ELF-1 (cell line): ENCODE data around the gene THAP9.
A peak's percentile ranks its signal among the peaks of the same experiment; 100 is the strongest.
"Not testable (repeated sequence)": the region's sequence is repeated elsewhere in the genome, so short reads cannot be mapped to it uniquely, and the experiment has no call there.

Experiments used
- DNase-seq: peaks from one replicate; pipeline ENCODE4 v3.0.0-alpha.2; 2016; ENCODE audit warnings: low read depth, low spot score

THAP9 gene

GRCh38 chr4:82900411-82901182 lies at the start of gene THAP9:
Gene THAP9, plus strand, starts transcription at chr4:82900735. Its CDS starts 68 bp downstream, at chr4:82900803.
- peak; percentile 98 for DNase-seq

DNA sequence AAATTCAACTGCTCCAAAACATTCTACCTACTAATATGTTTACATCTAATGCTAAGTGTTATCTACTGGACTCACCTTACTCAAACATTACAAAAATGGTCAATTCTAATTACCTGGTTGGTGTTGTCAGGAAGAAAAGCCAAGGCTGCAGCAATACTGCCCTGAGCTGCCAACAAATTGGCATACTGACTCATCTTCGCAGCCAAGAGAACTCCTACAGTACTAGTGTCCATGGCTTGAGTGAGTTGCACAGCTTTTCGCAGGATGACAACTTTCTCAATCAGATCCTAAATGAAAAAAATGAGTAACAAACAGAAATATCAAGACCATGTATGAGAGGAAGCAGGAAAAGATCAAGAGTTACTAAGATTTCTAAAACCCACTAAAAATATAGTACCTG lies 49.2 kb upstream of the THAP9 start:
- DNase-seq, result no peak

DNA sequence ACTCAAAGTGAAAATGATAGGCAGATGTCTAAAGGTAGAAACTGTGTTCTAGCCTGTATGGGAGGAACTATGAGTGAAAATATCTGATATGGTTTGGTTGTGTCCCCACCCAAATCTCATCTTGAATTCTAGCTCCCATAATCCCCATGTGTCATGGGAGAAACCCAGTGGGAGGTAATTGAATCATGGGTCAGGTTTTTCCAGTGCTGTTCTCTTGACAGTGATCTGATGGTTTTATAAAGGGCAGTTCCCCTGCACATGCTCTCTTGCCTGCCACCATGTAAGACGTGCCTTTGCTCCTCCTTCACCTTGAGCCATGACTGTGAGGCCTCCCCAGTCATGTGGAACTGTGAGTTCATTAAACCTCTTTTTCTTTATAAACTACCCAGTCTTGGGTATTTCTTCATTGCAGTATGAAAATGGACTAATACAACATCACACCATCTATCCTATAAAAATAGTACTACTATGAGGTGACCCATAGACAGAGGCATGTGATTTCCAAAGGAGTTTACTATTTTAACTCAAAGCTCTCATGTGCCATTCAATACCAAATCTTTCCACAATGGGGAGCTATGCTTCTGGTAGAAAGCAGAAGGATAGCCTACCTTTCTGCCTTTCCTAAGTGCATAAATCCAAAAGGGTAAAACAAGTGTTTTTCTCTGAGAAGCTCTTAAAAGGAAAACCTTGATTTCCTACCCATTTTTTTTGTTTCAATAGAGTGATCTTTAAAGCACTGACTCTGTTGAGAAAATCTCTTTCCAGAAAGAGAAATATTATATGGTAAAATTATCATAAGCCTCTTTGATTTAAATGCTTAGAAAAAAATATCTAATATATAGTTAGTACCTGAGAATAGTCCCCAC lies 48.4 kb upstream of the THAP9 start:
- DNase-seq, result no peak

DNA sequence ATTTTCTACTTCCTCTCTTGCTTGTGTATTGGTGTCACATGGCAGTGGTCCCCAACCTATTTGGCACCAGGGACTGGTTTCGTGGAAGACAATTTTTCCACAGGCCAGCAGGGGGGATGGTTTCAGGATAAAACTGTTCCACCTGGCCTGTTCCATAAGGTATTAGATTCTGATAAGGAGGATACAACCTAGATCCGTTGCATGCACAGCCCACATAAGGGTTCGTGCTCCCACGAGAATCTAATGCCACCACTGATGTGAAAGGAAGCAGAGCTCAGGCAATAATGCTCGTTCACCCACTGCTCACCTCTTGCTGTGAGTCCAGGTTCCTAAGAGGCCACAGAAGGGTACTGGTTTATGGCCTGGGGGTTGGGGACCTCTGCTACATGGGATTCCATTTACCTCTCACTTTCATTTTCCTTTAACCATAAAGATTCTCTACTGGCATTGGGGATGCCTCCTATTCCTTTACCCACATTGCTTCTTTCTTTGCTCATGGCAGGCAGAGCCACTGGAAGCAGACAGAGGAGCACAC lies 47.7 kb upstream of the THAP9 start:
- DNase-seq, result no peak

DNA sequence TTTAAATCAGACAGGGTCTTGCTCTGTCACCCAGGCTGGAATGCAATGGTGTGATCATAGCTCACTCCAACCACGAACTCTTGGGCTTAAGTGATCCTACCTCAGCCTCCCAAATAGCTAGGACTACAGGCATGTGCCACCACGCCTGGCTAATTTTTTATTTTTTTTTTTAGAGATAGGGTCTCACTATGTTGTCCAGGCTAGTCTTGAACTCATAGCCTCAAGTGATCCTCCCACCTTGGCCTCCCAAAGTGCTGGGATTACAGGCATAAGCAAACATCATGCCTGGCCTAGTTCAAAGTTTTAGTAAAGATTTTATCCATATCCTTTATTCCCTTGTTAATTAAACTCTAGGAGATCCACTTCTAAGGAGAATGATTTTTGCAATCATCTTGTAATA lies 40.0 kb upstream of the THAP9 start:
- DNase-seq, result not testable (repeated sequence)

DNA sequence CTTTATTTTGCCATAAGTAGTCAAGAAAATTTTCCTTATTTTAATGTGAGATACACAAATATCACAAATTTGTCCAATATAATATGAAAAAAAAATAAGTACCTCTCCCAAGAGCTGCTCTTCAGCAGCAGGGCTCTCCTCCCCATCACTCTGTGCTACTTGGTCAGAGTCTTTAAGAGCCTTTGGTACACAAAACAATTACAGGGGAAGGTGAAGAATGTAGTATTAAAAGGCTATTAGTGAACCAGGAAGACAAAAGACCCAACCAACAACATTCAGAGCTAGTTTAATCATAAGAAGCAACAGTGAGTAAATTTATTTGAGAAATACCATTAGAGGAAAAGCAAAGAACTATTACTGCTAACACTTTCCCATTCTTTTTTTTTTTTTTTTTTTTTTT lies 39.0 kb upstream of the THAP9 start:
- DNase-seq, result no peak

DNA sequence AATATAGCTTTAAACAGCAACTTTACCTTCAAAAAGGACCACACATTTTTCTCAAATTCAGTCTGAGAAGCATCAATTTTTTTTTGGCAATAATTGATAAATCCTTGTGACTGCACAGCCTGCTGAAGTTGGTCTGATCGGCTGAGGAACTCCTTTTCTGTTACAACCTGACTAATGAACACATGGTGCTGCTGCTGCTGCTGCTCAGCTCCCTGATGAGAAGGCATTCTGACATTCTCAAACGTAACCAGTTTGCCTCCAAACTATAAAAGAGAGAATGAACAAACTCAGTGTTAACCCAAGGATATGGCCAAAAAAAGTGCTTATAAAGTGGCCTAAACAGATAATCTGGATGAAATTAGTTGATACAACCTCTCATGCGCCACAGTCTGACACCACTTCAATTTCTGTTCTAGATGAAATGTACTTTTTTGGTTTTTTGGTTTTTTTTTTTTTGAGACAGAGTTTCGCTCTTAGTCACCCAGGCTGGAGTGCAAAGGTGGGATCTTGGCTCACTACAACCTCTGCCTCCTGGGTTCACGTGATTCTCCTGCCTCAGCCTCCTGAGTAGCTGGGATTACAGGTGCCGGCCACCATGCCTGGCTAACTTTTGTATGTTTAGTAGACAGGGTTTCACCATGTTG lies 36.1 kb upstream of the THAP9 start:
- DNase-seq, result no peak

GRCh38 chr4:82865592-82865991 lies 34.9 kb upstream of the THAP9 start:
- no peak for DNase-seq

- not testable (repeated sequence) for DNase-seq
These were observed 34.5 kb upstream of the THAP9 start for GRCh38 chr4:82866033-82866432.

- no peak for DNase-seq
These were observed 33.7 kb upstream of the THAP9 start for GRCh38 chr4:82866706-82867385.

GRCh38 chr4:82868572-82868971 lies 32.0 kb upstream of the THAP9 start:
- DNase-seq, result no peak

- DNase-seq, result no peak
These were observed 15.1 kb upstream of the THAP9 start for GRCh38 chr4:82885410-82885809.

DNA sequence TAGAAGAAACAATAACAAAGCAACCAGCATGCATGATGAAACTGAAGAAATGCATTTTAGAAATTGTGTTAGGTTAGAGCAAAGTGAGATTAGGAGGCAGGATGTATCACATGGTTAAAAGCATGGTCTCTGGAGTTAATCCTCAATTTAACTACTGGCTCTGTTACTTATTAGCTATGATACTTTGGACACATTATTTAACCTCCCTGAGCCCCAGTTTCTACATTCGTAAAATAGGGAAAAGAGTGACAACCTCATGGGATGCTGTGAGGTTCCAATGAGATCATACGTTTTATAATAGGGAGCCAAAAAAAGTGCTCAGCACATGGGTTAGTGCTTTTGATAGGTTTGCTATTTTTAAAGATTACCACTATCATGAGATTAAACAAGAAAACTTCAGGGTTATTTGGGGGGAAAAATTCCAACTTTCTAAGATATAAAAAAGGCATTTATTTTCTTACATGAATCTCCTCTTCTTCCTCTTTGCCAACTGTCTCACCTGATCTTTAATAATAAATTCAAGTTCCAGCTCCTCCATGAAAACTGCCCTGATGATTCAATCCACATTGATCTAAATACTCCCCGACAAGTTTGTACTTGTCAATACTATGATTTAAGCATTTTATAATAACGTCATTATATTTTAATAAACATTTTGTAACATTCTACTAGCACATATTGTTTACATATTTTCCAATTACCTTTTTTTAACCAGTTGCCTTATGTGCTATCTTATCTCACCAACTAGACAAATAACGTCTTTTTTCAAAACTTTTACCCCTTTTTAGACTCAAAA lies 14.2 kb upstream of the THAP9 start:
- DNase-seq, result no peak

- DNase-seq, result no peak
These were observed 11.2 kb upstream of the THAP9 start for GRCh38 chr4:82889287-82889686.

DNA sequence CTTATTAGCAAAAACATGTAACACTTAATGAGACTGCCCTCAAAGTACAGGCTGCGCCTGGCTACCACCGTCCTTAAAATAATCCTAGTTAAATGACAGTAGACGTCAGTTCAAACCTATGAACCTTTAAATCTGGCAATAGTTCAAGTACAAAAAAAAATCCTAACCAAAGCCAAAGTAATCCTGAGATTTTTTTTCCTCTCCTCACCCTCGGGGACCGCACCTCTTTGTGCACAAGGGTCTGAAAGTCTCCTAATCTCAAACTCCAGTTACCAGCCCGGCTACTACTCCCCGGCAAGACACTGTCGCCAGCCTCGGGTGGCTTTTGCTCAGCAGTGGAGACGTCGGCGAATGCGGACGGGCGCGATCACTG lies 10.0 kb upstream of the THAP9 start:
- no peak for DNase-seq

- peak; percentile 98 for DNase-seq
These were observed 9.4 kb upstream of the THAP9 start, which contains the start of gene SEC31A for GRCh38 chr4:82890901-82891706. Gene SEC31A, minus strand, starts transcription at chr4:82891153. Its CDS starts 9,217 bp downstream, at chr4:82881936.

- no peak for DNase-seq
These were observed 8.6 kb upstream of the THAP9 start for GRCh38 chr4:82891707-82892466.

DNA sequence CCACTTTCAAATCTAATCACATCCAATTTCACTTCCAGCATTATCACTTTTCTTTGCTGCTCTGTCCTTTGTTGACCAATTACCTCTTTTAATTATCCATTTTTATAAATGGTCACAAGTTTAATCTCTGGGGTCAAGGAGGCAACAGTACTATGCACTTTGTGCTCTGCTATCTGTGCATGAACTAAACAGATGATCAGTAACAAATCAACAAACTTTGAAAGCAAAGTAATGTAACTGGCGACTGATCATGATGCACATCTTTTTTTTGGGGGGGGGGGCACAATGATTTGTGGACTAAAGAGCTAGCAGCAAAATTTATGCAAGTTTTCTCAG lies 8.1 kb upstream of the THAP9 start:
- no peak for DNase-seq

DNA sequence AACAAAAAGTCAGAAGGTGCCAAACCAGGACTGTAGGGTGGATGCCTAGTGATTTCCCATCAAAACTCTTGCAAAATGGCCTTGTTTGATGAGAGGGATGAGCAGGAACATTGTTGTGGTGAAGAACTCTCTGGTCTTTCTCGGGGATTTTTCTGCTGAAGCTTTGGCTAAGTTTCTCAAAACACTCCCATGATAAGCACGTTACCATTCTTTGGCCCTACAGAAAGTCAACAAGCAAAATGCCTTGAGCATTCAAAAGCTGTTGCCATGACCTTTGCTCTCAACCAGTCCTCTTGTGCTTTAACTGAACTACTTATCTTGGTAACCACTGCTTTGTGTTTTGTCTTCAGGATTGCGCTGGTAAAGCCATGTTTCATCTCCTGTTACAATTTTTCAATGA lies 6.6 kb upstream of the THAP9 start:
- no peak for DNase-seq
